Ascending aorta (tissue), 2 donors: ENCODE measurements around the gene ZFYVE21. TPM values are rescaled to one million over a fixed set of nuclear protein-coding genes. Genes with fewer than 3 reads are reported as not detected.

Source experiments
- DNase-seq, 2 donors: peaks; one replicate each; pipeline ENCODE4 v3.0.0-alpha.2; 2019; ENCODE audit warnings: low spot score in 2 of 2
- H3K27ac ChIP-seq, 2 donors: fragments of 200-600 bp; sonication (generic); one replicate each; pipeline ENCODE4 v1.5.1; 2016 to 2017; ENCODE audit warnings: mild to moderate bottlenecking in 1 of 2
- H3K27me3 ChIP-seq: fragments of 200-600 bp; sonication (generic); one replicate; pipeline ENCODE4 v1.5.1; 2017
- H3K36me3 ChIP-seq, 2 donors: fragments of 200-600 bp; sonication (generic); one replicate each; pipeline ENCODE4 v1.5.1; 2016
- H3K4me1 ChIP-seq, 2 donors: fragments of 200-600 bp; sonication (generic); one replicate each; pipeline ENCODE4 v1.5.1; 2016 to 2017; ENCODE audit warnings: mild to moderate bottlenecking in 1 of 2
- H3K4me3 ChIP-seq, 2 donors: fragments of 200-600 bp; sonication (generic); one replicate each; pipeline ENCODE4 v1.5.1; 2016 to 2017; ENCODE audit warnings: mild to moderate bottlenecking in 1 of 2
- H3K9me3 ChIP-seq, 2 donors: fragments of 200-600 bp; sonication (generic); one replicate each; pipeline ENCODE4 v1.5.1; 2016
- CTCF ChIP-seq, 3 experiments: fragments of 200-600 bp in 2 of 3; fragments of 450-650 bp in 1 of 3; sonication (generic) in 2 of 3; IDR thresholded peaks; one replicate each; pipeline ENCODE4 v1.5.1; 2016 to 2019; ENCODE audit warnings: antibody characterized with exemption in 3 of 3, mild to moderate bottlenecking in 1 of 3, moderate library complexity in 1 of 3
- intact Hi-C: fragments of 100-400 bp; cut with DNase I; formaldehyde crosslinking; loops from one replicate; pipeline ENCODE4 v1.15.1; 2023
- total RNA-seq: library from RNA; depleted of rRNA; stranded (reverse); fragments of >200 nt; gene quantifications from one replicate; pipeline ENCODE4 v1.1.0, GENCODE V29; 2016

Gene ZFYVE21
- total RNA-seq, 1 donor from 2014 or later = 219 TPM

- no peak overlapping the region for H3K27ac ChIP-seq
- DNase-seq = peak in 1 of 2 donors; percentile 62
- peaks cover 4 to 10% of the 10 kb centered on the region in 2 donors for H3K4me1 ChIP-seq
- no peaks in the 10 kb centered on the region for H3K27me3 ChIP-seq
- H3K9me3 ChIP-seq = no peaks in the 10 kb centered on the region
- intact Hi-C loops = no loop called here
- no peak for TF ChIP-seq CTCF (IDR thresholded peaks at IDR 0.05)
- no peak overlapping the region for H3K4me3 ChIP-seq
- peaks cover 10 to 19% of the 10 kb centered on the region in 2 donors for H3K36me3 ChIP-seq
Measured at GRCh38 chr14:103741876-103742275, 26.3 kb downstream of the ZFYVE21 start.

GRCh38 chr14:103742499-103743255 lies 27.1 kb downstream of the ZFYVE21 start:
- no peaks in the 10 kb centered on the region for H3K9me3 ChIP-seq
- DNase-seq = peak in 1 of 2 donors; percentile 58
- intact Hi-C loops = no loop called here
- peaks cover 1 to 2% of the 10 kb centered on the region in 2 donors for H3K4me1 ChIP-seq
- H3K36me3 ChIP-seq = peaks cover 10 to 19% of the 10 kb centered on the region in 2 donors
- no peak for TF ChIP-seq CTCF (IDR thresholded peaks at IDR 0.05)
- no peak overlapping the region for H3K4me3 ChIP-seq
- H3K27me3 ChIP-seq = no peaks in the 10 kb centered on the region
- H3K27ac ChIP-seq = no peak overlapping the region

- Histone ChIP-seq H3K27me3 (no peaks in the 10 kb centered on the region), H3K9me3 (no peaks in the 10 kb centered on the region), H3K36me3 (peaks cover 10 to 19% of the 10 kb centered on the region in 2 donors), H3K27ac (no peak overlapping the region), H3K4me1 (no peaks in the 10 kb centered on the region), H3K4me3 (no peak overlapping the region)
- no peak for TF ChIP-seq CTCF (IDR thresholded peaks at IDR 0.05)
- peak in 1 of 2 donors; percentile 56 for DNase-seq
- intact Hi-C loops = no loop called here
Measured at GRCh38 chr14:103743691-103744090, 28.1 kb downstream of the ZFYVE21 start.

- H3K27ac ChIP-seq = no peak overlapping the region
- intact Hi-C loops = no loop called here
- no peaks in the 10 kb centered on the region for H3K9me3 ChIP-seq
- no peak for TF ChIP-seq CTCF (IDR thresholded peaks at IDR 0.05)
- no peaks in the 10 kb centered on the region for H3K4me1 ChIP-seq
- DNase-seq = peak in 1 of 2 donors; percentile 16
- H3K4me3 ChIP-seq = no peak overlapping the region
- H3K27me3 ChIP-seq = no peaks in the 10 kb centered on the region
- peaks cover 15 to 22% of the 10 kb centered on the region in 2 donors for H3K36me3 ChIP-seq
Measured at GRCh38 chr14:103744621-103745395, 29.2 kb downstream of the ZFYVE21 start.

- DNase-seq = no peak
- H3K9me3 ChIP-seq = no peaks in the 10 kb centered on the region
- H3K4me3 ChIP-seq = no peak overlapping the region
- H3K36me3 ChIP-seq = peaks cover 13 to 16% of the 10 kb centered on the region in 2 donors
- TF ChIP-seq CTCF (IDR thresholded peaks at IDR 0.05) = no peak
- no peaks in the 10 kb centered on the region for H3K27me3 ChIP-seq
- intact Hi-C loops = no loop called here
- H3K27ac ChIP-seq = no peak overlapping the region
- no peaks in the 10 kb centered on the region for H3K4me1 ChIP-seq
Measured at GRCh38 chr14:103745424-103745823, 29.8 kb downstream of the ZFYVE21 start.
